HG02943 (cell line): ENCODE data around the gene DGKB.
A peak's percentile ranks its signal among the peaks of the same experiment; 100 is the strongest.

Experiments
- ATAC-seq: cut with Tn5 transposase; IDR thresholded peaks from one replicate; pipeline ENCODE4 v1.9.1; 2021; ENCODE audit warnings: mild to moderate bottlenecking, low read depth, moderate library complexity; ENCODE audit not compliant: unreplicated experiment

Gene DGKB

GRCh38 chr7:14766747-14767146 is 135.8 kb downstream of the DGKB start:
- no peak for ATAC-seq

GRCh38 chr7:14765731-14766130 is 136.8 kb downstream of the DGKB start:
- no peak for ATAC-seq

- ATAC-seq: no peak
These were observed 140.0 kb downstream of the DGKB start for GRCh38 chr7:14762561-14762960.

GRCh38 chr7:14761510-14762296 is 140.8 kb downstream of the DGKB start:
- no peak for ATAC-seq

- no peak for ATAC-seq
These were observed 141.6 kb downstream of the DGKB start for GRCh38 chr7:14760730-14761478.

- no peak for ATAC-seq
These were observed 142.8 kb downstream of the DGKB start for GRCh38 chr7:14759785-14760184.

- ATAC-seq: no peak
These were observed 147.9 kb downstream of the DGKB start for GRCh38 chr7:14754631-14755030.

GRCh38 chr7:14752301-14752700 is 150.2 kb downstream of the DGKB start:
- ATAC-seq: no peak

- ATAC-seq: no peak
These were observed 151.1 kb downstream of the DGKB start for GRCh38 chr7:14751461-14751860.

- no peak for ATAC-seq
These were observed 154.1 kb downstream of the DGKB start for GRCh38 chr7:14748461-14748860.

GRCh38 chr7:14747701-14748100 is 154.8 kb downstream of the DGKB start:
- no peak for ATAC-seq

GRCh38 chr7:14745076-14745475 is 157.5 kb downstream of the DGKB start:
- ATAC-seq: no peak

- no peak for ATAC-seq
These were observed 161.9 kb downstream of the DGKB start for GRCh38 chr7:14740606-14741005.

- ATAC-seq: no peak
These were observed 162.7 kb downstream of the DGKB start for GRCh38 chr7:14739841-14740185.

- no peak for ATAC-seq
These were observed 163.2 kb downstream of the DGKB start for GRCh38 chr7:14739168-14739840.

GRCh38 chr7:14738086-14738485 is 164.5 kb downstream of the DGKB start:
- ATAC-seq: no peak

GRCh38 chr7:14734839-14735321 is 167.7 kb downstream of the DGKB start:
- no peak for ATAC-seq

- no peak for ATAC-seq
These were observed 181.8 kb downstream of the DGKB start for GRCh38 chr7:14720785-14721184.

GRCh38 chr7:14717816-14718215 is 184.7 kb downstream of the DGKB start:
- ATAC-seq: no peak

- no peak for ATAC-seq
These were observed 185.4 kb downstream of the DGKB start for GRCh38 chr7:14717169-14717568.

GRCh38 chr7:14714161-14714728 is 188.3 kb downstream of the DGKB start:
- ATAC-seq: peak; percentile 93
